AG10803 (cell line): ENCODE results near the gene PROM1.

Experiments used
- DNase-seq: peaks from one replicate; pipeline ENCODE4 v3.0.0; 2010; ENCODE audit warnings: low read depth
- H3K4me3 ChIP-seq: 2 replicates; pipeline ENCODE4 v1.5.1; 2011; ENCODE audit warnings: mild to moderate bottlenecking, low read length, control low read depth
- TF ChIP-seq, protein P1 (sequence below): conservative IDR thresholded peaks from 2 replicates; pipeline ENCODE4 v1.5.1; 2011; ENCODE audit warnings: mild to moderate bottlenecking, low read length, control low read depth, inconsistent platforms

PROM1 gene

GRCh38 chr4:15995826-15996225, 88.0 kb downstream of the PROM1 start:
- no peak for DNase-seq
- TF ChIP-seq, protein P1, sequence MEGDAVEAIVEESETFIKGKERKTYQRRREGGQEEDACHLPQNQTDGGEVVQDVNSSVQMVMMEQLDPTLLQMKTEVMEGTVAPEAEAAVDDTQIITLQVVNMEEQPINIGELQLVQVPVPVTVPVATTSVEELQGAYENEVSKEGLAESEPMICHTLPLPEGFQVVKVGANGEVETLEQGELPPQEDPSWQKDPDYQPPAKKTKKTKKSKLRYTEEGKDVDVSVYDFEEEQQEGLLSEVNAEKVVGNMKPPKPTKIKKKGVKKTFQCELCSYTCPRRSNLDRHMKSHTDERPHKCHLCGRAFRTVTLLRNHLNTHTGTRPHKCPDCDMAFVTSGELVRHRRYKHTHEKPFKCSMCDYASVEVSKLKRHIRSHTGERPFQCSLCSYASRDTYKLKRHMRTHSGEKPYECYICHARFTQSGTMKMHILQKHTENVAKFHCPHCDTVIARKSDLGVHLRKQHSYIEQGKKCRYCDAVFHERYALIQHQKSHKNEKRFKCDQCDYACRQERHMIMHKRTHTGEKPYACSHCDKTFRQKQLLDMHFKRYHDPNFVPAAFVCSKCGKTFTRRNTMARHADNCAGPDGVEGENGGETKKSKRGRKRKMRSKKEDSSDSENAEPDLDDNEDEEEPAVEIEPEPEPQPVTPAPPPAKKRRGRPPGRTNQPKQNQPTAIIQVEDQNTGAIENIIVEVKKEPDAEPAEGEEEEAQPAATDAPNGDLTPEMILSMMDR, result no peak
- H3K4me3 ChIP-seq, result no peak overlapping the region

DNA sequence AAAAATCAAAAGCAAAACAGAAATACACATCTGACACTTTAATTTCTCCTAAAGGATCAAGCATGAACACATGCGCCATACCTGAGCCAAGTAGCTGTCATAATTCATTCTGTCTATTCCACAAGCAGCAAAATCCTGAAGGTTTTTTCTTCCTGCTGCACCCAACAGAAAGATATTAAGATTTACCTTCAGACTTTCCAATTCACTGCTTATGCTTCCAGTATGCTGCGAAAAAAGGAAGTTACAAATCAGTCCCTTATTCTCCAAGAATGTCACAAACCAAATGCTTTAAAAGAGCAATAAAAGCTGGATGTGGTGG, 91.7 kb downstream of the PROM1 start:
- TF ChIP-seq, protein P1, result no peak
- no peak overlapping the region for H3K4me3 ChIP-seq
- no peak for DNase-seq

- no peak overlapping the region for H3K4me3 ChIP-seq
- no peak for DNase-seq
- TF ChIP-seq, protein P1, result no peak
These were observed 93.1 kb downstream of the PROM1 start for GRCh38 chr4:15990570-15991285.

GRCh38 chr4:15989424-15989823, 94.4 kb downstream of the PROM1 start:
- DNase-seq, result no peak
- H3K4me3 ChIP-seq, result no peak overlapping the region
- TF ChIP-seq, protein P1, result no peak

- DNase-seq, result no peak
- no peak overlapping the region for H3K4me3 ChIP-seq
- TF ChIP-seq, protein P1, result no peak
These were observed 95.6 kb downstream of the PROM1 start for GRCh38 chr4:15988222-15988621.

DNA sequence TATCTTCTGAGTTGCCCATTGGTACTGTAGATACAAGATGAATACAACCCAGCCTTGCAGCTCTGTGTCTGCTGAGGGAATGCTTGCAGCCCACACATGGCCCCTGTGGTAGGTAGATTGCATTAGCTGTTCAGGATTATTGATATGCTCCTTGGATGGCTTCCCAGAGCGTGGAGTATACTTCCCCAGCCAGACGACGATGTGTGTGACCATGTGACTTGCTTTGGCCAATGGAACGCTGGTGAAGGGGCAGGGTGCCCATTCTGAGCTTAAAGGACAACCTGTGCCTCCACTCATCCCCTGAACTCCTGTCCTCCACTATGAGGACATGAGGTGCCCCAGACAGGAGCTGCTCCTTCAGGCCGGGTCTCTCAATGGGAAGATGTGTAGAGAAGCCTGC, 96.9 kb downstream of the PROM1 start:
- no peak overlapping the region for H3K4me3 ChIP-seq
- DNase-seq, result no peak
- TF ChIP-seq, protein P1, result no peak

- no peak overlapping the region for H3K4me3 ChIP-seq
- TF ChIP-seq, protein P1, result no peak
- no peak for DNase-seq
These were observed 100.2 kb downstream of the PROM1 start for GRCh38 chr4:15983610-15984009.
